Endothelial cell (in vitro differentiated cells): ENCODE results near the gene PRPSAP1. TPM values are rescaled to one million over a fixed set of nuclear protein-coding genes. Genes with fewer than 3 reads are reported as not detected.

Source experiments
- DNase-seq: peaks from one replicate; pipeline ENCODE4 v3.0.0; 2021; ENCODE audit warnings: low spot score
- H3K27ac Mint-ChIP-seq: one replicate; pipeline ENCODE4 v1.8.0; 2021; ENCODE audit warnings: mixed read lengths, inconsistent platforms; ENCODE audit not compliant: unreplicated experiment
- H3K27me3 Mint-ChIP-seq: one replicate; pipeline ENCODE4 v1.8.0; 2021; ENCODE audit warnings: mild to moderate bottlenecking, moderate library complexity, mixed read lengths, inconsistent platforms; ENCODE audit not compliant: unreplicated experiment
- H3K36me3 Mint-ChIP-seq: one replicate; pipeline ENCODE4 v1.8.0; 2021; ENCODE audit warnings: mild to moderate bottlenecking, low read depth, mixed read lengths, inconsistent platforms; ENCODE audit not compliant: unreplicated experiment
- H3K4me1 Mint-ChIP-seq: one replicate; pipeline ENCODE4 v1.8.0; 2021; ENCODE audit warnings: mild to moderate bottlenecking, mixed read lengths, inconsistent platforms; ENCODE audit not compliant: unreplicated experiment
- H3K4me3 Mint-ChIP-seq: one replicate; pipeline ENCODE4 v1.8.0; 2021; ENCODE audit warnings: mild to moderate bottlenecking, mixed read lengths, inconsistent platforms; ENCODE audit not compliant: unreplicated experiment
- H3K9me3 Mint-ChIP-seq: one replicate; pipeline ENCODE4 v1.8.0; 2021; ENCODE audit warnings: mixed read lengths, inconsistent platforms; ENCODE audit not compliant: unreplicated experiment
- total RNA-seq: library from RNA; stranded (reverse); fragmentation: NEBNext Ultra II Directional; extraction: Animal tissue kit (Norgen Biotek cat#: 25700); gene quantifications from one replicate; pipeline ENCODE4 v1.2.1, GENCODE V29; 2021; ENCODE audit not compliant: unreplicated experiment
- TF ChIP-seq, protein P1 (sequence below): fragments of 200-600 bp; sonication (generic); IDR thresholded peaks from one replicate; pipeline ENCODE4 v1.5.0; 2021; ENCODE audit warnings: antibody characterized with exemption; ENCODE audit not compliant: unreplicated experiment

Gene PRPSAP1
- total RNA-seq, 1 donor from 2014 or later, result 136 TPM

DNA sequence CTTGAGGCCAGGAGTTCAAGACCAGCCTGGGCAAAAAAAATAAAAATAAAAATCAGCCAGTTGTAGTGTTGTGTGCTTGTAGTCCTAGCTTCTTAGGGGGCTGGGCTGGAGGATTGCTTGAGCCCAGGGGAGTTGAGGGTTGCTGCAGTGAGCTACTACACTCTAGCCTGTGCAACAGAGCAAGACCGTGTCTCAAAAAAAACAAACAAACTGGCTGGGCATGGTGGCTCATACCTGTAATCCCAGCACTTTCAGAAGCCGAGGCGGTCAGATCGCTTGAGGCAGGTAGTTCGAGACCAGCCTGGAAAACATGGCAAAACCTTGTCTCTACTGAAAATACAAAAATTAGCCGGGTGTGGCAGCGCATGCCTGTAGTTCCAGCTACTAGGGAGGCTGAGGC, 93.5 kb downstream of the PRPSAP1 start:
- Mint-ChIP-seq H3K36me3 (no peaks in the 10 kb centered on the region), H3K4me3 (no peak overlapping the region), H3K4me1 (peaks cover 46% of the 10 kb centered on the region), H3K27me3 (peaks cover 8% of the 10 kb centered on the region), H3K27ac (no peak overlapping the region), H3K9me3 (no peaks in the 10 kb centered on the region)
- no peak for DNase-seq
- TF ChIP-seq, protein P1, sequence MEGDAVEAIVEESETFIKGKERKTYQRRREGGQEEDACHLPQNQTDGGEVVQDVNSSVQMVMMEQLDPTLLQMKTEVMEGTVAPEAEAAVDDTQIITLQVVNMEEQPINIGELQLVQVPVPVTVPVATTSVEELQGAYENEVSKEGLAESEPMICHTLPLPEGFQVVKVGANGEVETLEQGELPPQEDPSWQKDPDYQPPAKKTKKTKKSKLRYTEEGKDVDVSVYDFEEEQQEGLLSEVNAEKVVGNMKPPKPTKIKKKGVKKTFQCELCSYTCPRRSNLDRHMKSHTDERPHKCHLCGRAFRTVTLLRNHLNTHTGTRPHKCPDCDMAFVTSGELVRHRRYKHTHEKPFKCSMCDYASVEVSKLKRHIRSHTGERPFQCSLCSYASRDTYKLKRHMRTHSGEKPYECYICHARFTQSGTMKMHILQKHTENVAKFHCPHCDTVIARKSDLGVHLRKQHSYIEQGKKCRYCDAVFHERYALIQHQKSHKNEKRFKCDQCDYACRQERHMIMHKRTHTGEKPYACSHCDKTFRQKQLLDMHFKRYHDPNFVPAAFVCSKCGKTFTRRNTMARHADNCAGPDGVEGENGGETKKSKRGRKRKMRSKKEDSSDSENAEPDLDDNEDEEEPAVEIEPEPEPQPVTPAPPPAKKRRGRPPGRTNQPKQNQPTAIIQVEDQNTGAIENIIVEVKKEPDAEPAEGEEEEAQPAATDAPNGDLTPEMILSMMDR, result no peak

Other genes starting within 250 kb of the PRPSAP1 start
- gene FOXJ1, start 212.7 kb downstream of the PRPSAP1 start, total RNA-seq, result 2.1 TPM
- 18.7 TPM for gene RNF157, start 113.4 kb downstream of the PRPSAP1 start, total RNA-seq
- 90.4 TPM for gene UBALD2, start 88.6 kb downstream of the PRPSAP1 start, total RNA-seq
- gene QRICH2, start 45.6 kb downstream of the PRPSAP1 start, total RNA-seq, result 15.0 TPM
- 15.4 TPM for gene SPHK1, start 30.7 kb upstream of the PRPSAP1 start, total RNA-seq
- 49.0 TPM for gene UBE2O, start 99.2 kb upstream of the PRPSAP1 start, total RNA-seq
- not detected for gene AANAT, start 113.7 kb upstream of the PRPSAP1 start, total RNA-seq
- 39.3 TPM for gene RHBDF2, start 147.5 kb upstream of the PRPSAP1 start, total RNA-seq
- gene CYGB, start 183.8 kb upstream of the PRPSAP1 start, total RNA-seq, result 0.51 TPM
- 0.54 TPM for gene PRCD, start 186.1 kb upstream of the PRPSAP1 start, total RNA-seq
- 2.2 TPM for gene ST6GALNAC2, start 231.9 kb upstream of the PRPSAP1 start, total RNA-seq